Adrenal gland (tissue), 5 donors: ENCODE data around the gene PLD3.

Source experiments
- POLR2A ChIP-seq, 2 donors: fragments of 450-650 bp; IDR thresholded peaks; one replicate each; pipeline ENCODE4 v1.6.1; 2017; ENCODE audit warnings: antibody characterized with exemption in 2 of 2, mild to moderate bottlenecking in 2 of 2, moderate library complexity in 1 of 2
- TF ChIP-seq, protein P1 (sequence below), 6 experiments: fragments of 450-650 bp in 4 of 6; fragments of 200-600 bp in 2 of 6; sonication (generic) in 1 of 6; IDR thresholded peaks; 1 replicate in 5 of 6; 2 replicates in 1 of 6; pipeline versions ENCODE4 v1.5.1 to v1.8.0; 2016 to 2021; ENCODE audit warnings: antibody characterized with exemption in 6 of 6, mild to moderate bottlenecking in 2 of 6, moderate library complexity in 1 of 6
- donor health status: DM: no; HTN: no; CAD: no.

GRCh38 chr19:40411125-40411842 is 62.8 kb downstream of the PLD3 start:
- TF ChIP-seq, protein P1, sequence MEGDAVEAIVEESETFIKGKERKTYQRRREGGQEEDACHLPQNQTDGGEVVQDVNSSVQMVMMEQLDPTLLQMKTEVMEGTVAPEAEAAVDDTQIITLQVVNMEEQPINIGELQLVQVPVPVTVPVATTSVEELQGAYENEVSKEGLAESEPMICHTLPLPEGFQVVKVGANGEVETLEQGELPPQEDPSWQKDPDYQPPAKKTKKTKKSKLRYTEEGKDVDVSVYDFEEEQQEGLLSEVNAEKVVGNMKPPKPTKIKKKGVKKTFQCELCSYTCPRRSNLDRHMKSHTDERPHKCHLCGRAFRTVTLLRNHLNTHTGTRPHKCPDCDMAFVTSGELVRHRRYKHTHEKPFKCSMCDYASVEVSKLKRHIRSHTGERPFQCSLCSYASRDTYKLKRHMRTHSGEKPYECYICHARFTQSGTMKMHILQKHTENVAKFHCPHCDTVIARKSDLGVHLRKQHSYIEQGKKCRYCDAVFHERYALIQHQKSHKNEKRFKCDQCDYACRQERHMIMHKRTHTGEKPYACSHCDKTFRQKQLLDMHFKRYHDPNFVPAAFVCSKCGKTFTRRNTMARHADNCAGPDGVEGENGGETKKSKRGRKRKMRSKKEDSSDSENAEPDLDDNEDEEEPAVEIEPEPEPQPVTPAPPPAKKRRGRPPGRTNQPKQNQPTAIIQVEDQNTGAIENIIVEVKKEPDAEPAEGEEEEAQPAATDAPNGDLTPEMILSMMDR (IDR thresholded peaks at IDR 0.05), result no peak
- TF ChIP-seq POLR2A (IDR thresholded peaks at IDR 0.05), result peak in 1 of 2 donors; percentile 33
